A673 (cell line): Measurements from ENCODE around the gene CTNNA3. TPM values are rescaled to one million over a fixed set of nuclear protein-coding genes. Genes with fewer than 3 reads are reported as not detected.

Experiments used
- BruUV-seq: library from RNA; stranded (reverse); fragments of 400-500 nt; replicated peaks from 2 replicates; lab custom pipeline; 2021; lab: Mats Ljungman, UMichigan
- CTCF ChIA-PET: fragments of 300-600 bp; sonication (Branson Sonifier 250); formaldehyde crosslinking; loops from one replicate; lab custom pipeline; 2022; ENCODE audit warnings: antibody characterized with exemption; lab: Charles Lee
- POLR2A ChIA-PET: fragments of 300-600 bp; sonication (Branson Sonifier 250); formaldehyde crosslinking; loops from one replicate; lab custom pipeline; 2022; ENCODE audit warnings: antibody characterized with exemption; ENCODE audit not compliant: low non-redundant PET; lab: Charles Lee
- DNase-seq: peaks from one replicate; pipeline ENCODE4 v3.0.0-alpha.2; 2015; ENCODE audit warnings: low spot score
- H3K27ac ChIP-seq: fragments of 200-600 bp; sonication (generic); 2 replicates; pipeline ENCODE4 v1.5.1; 2016; ENCODE audit warnings: mixed run types, low read depth, mild to moderate bottlenecking, mixed read lengths, antibody characterized with exemption, low read length; ENCODE audit not compliant: poor library complexity, severe bottlenecking
- H3K27me3 ChIP-seq: fragments of 200-600 bp; sonication (generic); replicated peaks from 2 replicates; pipeline ENCODE4 v1.6.1; 2017; ENCODE audit warnings: mixed run types, low read depth, mild to moderate bottlenecking, mixed read lengths, antibody characterized with exemption, low read length; ENCODE audit not compliant: insufficient read depth, poor library complexity
- H3K36me3 ChIP-seq: fragments of 200-600 bp; sonication (generic); 2 replicates; pipeline ENCODE4 v1.6.1; 2016; ENCODE audit warnings: mixed run types, mild to moderate bottlenecking, mixed read lengths, antibody characterized with exemption, low read length; ENCODE audit not compliant: insufficient read depth, poor library complexity, severe bottlenecking
- H3K4me1 ChIP-seq: fragments of 200-600 bp; sonication (generic); 2 replicates; pipeline ENCODE4 v1.6.1; 2017; ENCODE audit warnings: mixed run types, mild to moderate bottlenecking, mixed read lengths, antibody characterized with exemption, low read length; ENCODE audit not compliant: insufficient read depth, poor library complexity, severe bottlenecking
- H3K4me3 ChIP-seq: fragments of 200-600 bp; sonication (generic); 2 replicates; pipeline ENCODE4 v1.5.1; 2016; ENCODE audit warnings: low read depth, mixed run types, mild to moderate bottlenecking, mixed read lengths, low read length; ENCODE audit not compliant: poor library complexity, severe bottlenecking
- H3K9me3 ChIP-seq: fragments of 200-600 bp; sonication (generic); 2 replicates; pipeline ENCODE4 v1.6.1; 2016; ENCODE audit warnings: mixed run types, low read depth, mild to moderate bottlenecking, mixed read lengths, antibody characterized with exemption, low read length; ENCODE audit not compliant: poor library complexity, severe bottlenecking
- EZH2 ChIP-seq: fragments of 200-600 bp; sonication (generic); IDR thresholded peaks from 2 replicates; pipeline ENCODE4 v1.6.1; 2017; ENCODE audit warnings: borderline replicate concordance, low read depth, mild to moderate bottlenecking, mixed read lengths, antibody characterized with exemption, low read length; ENCODE audit not compliant: poor library complexity, severe bottlenecking
- intact Hi-C: fragments of 100-400 bp; cut with micrococcal nuclease; formaldehyde crosslinking; loops from one replicate; pipeline ENCODE4 v1.10.0; 2022; ENCODE audit not compliant: unreplicated experiment
- total RNA-seq: library from RNA; stranded (reverse); gene quantifications from 2 replicates; pipeline ENCODE4 v1.2.3, GENCODE V29; 2021
- TF ChIP-seq, protein P1 (sequence below): fragments of 300-800, 200-600 bp; sonication (generic); conservative IDR thresholded peaks from 2 replicates; pipeline ENCODE4 v1.5.1; 2017; ENCODE audit warnings: low read depth, mild to moderate bottlenecking, antibody characterized with exemption, low read length, moderate library complexity, mixed read lengths

The CTNNA3 gene
- total RNA-seq, 1 experiment from 2014 or later: not detected

DNA sequence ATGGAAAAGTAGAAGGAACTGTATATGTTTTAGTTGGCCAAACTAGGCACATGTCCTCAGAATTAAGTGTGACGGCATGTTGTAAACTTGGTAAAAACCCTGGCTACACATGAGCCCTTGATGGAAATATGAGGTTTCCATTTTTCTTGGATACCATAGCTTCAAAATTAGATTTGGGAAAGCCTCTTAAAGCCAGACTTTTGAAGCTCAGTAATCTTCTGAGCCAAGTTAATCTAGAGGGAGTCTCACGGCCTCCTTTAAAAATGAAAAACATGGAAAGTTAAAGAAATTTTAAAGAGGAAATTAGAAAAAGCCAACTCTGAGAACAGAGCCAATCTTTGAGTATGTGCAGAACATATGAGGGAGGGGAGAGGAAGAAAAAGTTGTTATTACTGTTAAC lies 376.0 kb downstream of the CTNNA3 start:
- H3K9me3 ChIP-seq: no peaks in the 10 kb centered on the region
- no peaks in the 10 kb centered on the region for H3K27me3 ChIP-seq
- ChIA-PET CTCF (no interaction called here), POLR2A (no interaction called here)
- H3K27ac ChIP-seq: no peak overlapping the region
- intact Hi-C loops: no loop called here
- TF ChIP-seq, protein P1, sequence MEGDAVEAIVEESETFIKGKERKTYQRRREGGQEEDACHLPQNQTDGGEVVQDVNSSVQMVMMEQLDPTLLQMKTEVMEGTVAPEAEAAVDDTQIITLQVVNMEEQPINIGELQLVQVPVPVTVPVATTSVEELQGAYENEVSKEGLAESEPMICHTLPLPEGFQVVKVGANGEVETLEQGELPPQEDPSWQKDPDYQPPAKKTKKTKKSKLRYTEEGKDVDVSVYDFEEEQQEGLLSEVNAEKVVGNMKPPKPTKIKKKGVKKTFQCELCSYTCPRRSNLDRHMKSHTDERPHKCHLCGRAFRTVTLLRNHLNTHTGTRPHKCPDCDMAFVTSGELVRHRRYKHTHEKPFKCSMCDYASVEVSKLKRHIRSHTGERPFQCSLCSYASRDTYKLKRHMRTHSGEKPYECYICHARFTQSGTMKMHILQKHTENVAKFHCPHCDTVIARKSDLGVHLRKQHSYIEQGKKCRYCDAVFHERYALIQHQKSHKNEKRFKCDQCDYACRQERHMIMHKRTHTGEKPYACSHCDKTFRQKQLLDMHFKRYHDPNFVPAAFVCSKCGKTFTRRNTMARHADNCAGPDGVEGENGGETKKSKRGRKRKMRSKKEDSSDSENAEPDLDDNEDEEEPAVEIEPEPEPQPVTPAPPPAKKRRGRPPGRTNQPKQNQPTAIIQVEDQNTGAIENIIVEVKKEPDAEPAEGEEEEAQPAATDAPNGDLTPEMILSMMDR: no peak
- TF ChIP-seq EZH2: no peak
- DNase-seq: no peak
- no peaks in the 10 kb centered on the region for H3K4me1 ChIP-seq
- no peak overlapping the region for H3K4me3 ChIP-seq
- BruUV-seq: no TSS peak
- no peaks in the 10 kb centered on the region for H3K36me3 ChIP-seq

DNA sequence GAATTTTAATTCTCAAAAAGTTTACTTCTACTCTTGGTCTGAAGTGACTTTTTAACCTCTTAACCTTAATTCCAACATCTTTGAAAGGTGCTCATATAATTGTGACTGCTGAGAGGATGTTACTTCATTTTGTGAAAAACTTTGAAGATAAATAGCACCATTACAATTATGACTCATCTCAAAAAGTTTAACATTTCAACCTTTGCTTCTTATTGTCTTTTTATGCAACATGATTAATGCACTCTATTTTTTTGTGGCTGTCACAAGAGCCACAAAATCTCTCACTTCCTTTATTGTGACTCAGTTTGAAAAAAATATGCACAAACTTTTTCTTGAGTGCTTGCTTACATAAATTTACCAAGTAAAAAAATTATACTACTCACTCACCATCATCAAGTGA lies 387.1 kb downstream of the CTNNA3 start:
- CTCF ChIA-PET: no interaction called here

DNA sequence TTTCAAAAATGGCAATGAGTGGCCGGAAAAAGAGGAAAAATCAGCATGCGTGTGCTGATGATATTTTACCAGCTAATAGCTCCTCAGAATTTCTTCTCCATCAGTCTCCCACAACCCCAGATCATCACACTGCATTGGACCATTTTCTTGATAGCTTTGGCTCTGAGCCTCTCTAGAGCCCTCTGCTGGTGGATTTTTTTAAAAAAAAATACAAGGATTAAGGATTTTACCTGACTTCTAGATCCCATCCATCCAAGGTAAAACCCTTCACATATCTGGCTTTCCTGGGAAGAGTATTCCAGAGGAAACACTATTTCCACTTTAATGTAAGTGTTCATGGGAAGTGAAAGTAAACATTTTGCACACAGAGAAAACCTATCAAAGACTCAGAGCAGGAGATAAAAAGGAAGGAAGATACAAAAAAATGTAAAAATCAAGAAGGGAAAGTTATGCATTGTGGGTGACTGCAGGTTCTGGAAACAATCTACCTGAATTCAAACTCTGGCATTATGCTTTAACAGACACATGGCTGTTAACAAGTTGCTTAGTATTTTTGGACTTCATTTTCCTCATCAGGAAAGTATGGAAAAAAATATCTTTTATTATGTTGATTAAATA lies 389.3 kb downstream of the CTNNA3 start:
- Histone ChIP-seq H3K4me1 (no peaks in the 10 kb centered on the region), H3K4me3 (no peak overlapping the region), H3K36me3 (no peaks in the 10 kb centered on the region), H3K27ac (no peak overlapping the region), H3K9me3 (no peaks in the 10 kb centered on the region), H3K27me3 (no peaks in the 10 kb centered on the region)
- BruUV-seq: no TSS peak
- intact Hi-C loops: loop anchor here (5.0 kb wide), 1 partner anchor 216 kb away; no protein-coding TSS in a partner anchor
- POLR2A ChIA-PET: no interaction called here
- TF ChIP-seq, protein P1: peak; percentile 65
- no peak for TF ChIP-seq EZH2
- CTCF ChIA-PET: no interaction called here
- DNase-seq: peak; percentile 47

More for the DNA sequence above, 387.1 kb downstream of the CTNNA3 start:
- Histone ChIP-seq H3K36me3 (no peaks in the 10 kb centered on the region), H3K27ac (no peak overlapping the region), H3K9me3 (no peaks in the 10 kb centered on the region), H3K27me3 (no peaks in the 10 kb centered on the region), H3K4me1 (no peaks in the 10 kb centered on the region), H3K4me3 (no peak overlapping the region)
- no peak for DNase-seq
- intact Hi-C loops: loop anchor here (5.0 kb wide), 1 partner anchor 213 kb away; no protein-coding TSS in a partner anchor
- no TSS peak for BruUV-seq
- TF ChIP-seq, protein P1: no peak
- no peak for TF ChIP-seq EZH2
- POLR2A ChIA-PET: no interaction called here
